ENCODE measurements around the gene ANKRD33. TPM values are rescaled to one million over a fixed set of nuclear protein-coding genes. Genes with fewer than 3 reads are reported as not detected.

Gene ANKRD33
- total and polyA plus RNA-seq, 2 of the 4 experiments (the other 2 are of a cell fraction) = under 0.01 to 0.03 TPM

DNA sequence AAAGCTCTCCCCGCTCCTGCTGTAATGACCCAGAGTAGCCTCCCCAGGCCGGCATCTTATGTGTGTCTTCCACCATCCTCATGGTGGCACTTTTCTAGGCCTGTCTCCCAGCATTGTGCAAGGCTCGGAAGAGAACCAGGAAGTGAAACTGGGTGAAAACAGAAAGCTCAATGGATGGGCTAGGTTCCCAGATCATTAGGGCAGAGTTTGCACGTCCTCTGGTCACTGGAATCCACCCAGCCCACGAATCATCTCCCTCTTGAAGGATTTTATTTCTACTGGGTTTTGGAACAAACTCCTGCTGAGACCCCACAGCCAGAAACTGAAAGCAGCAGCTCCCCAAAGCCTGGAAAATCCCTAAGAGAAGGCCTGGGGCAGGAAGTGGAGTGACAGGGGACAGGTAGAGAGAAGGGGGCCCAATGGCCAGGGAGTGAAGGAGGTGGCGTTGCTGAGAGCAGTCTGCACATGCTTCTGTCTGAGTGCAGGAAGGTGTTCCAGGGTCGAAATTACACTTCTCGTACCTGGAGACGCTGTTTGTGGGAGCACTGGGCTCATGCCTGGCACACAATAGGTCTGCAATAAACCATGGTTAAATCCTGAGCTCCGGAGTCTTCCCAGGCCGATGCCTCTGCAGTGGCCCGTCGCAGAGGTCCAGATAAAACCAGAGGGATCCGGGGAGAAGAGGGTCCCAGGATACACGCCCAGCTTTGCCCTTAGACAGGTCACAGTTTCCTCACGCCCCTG is 35.0 kb downstream of the ANKRD33 start:
- peak overlapping the region; percentile 52 for H3K27ac ChIP-seq (ENCODE audit: insufficient read depth, low read length)
- H2AK5ac ChIP-seq (ENCODE audit: low read depth, low read length) = peak overlapping the region; percentile 89
- H3K9me1 ChIP-seq (ENCODE audit: insufficient read depth, low read length) = peaks cover 14% of the 10 kb centered on the region; the same call in 1 of the 2 replicates
- peak overlapping the region; percentile 67 for H3K23ac ChIP-seq (ENCODE audit: low read depth, low read length)
- H4K5ac ChIP-seq (ENCODE audit: low read depth, low read length) = peak overlapping the region; percentile 73
- H2BK20ac ChIP-seq (ENCODE audit: low read depth, low read length) = peak overlapping the region; percentile 69
- H2BK15ac ChIP-seq (ENCODE audit: low read depth, low read length) = peak overlapping the region; percentile 38; the same call in 2 of the 3 replicates
- peak overlapping the region; percentile 60 for H4K91ac ChIP-seq (ENCODE audit: insufficient read depth, low read depth, low read length)
- H3K9ac ChIP-seq (ENCODE audit: low read depth, low read length) = 0 out of 2 replicates have a peak overlapping the region, but pooled peaks have one; percentile 10
- ATAC-seq (ENCODE audit: low read depth) (peak; percentile 46), DNase-seq (peak; percentile 79)
- 82% methylated on average over 6 of the region's 16 CpGs; no CpG with 5 or more reads in 1 of the 2 experiments for WGBS, 2 experiments (ENCODE audit: extremely low coverage in 2 of 2, insufficient read length in 1 of 2)
- H3K79me1 ChIP-seq (ENCODE audit: low read depth in 1 of 2, low read length in 2 of 2) = no peaks in the 10 kb centered on the region; a peak in 1 of 4 replicates
- H3K14ac ChIP-seq (replicated peaks; ENCODE audit: low read depth, low read length) = peak overlapping the region; percentile 30
- no peak overlapping the region for H3K4me3 ChIP-seq (ENCODE audit: insufficient read depth, low read depth, low read length)
- in situ Hi-C loops (cut with MboI; ENCODE audit: low sequenced_read_pairs) = no loop called here
- intact Hi-C loops (cut with micrococcal nuclease) = loop anchor here (1.0 to 2.0 kb wide), 2 partner anchors 28 to 58 kb away; no protein-coding TSS in a partner anchor
- H2BK5ac ChIP-seq (ENCODE audit: low read depth, low read length, poor library complexity, severe bottlenecking) = peak overlapping the region; percentile 9
- H3K4ac ChIP-seq (ENCODE audit: low read depth, low read length) = peak overlapping the region; percentile 82
- H4K8ac ChIP-seq (ENCODE audit: low read depth in 2 of 2, low read length in 2 of 2) = peak overlapping the region; percentile 78 to 85; a peak in 3 of 4 replicates
- no peaks in the 10 kb centered on the region for H4K20me1 ChIP-seq (ENCODE audit: insufficient read depth, low read length)
- peaks cover 12% of the 10 kb centered on the region for H3K4me1 ChIP-seq (ENCODE audit: control insufficient read depth, insufficient read depth, low read length)
- peak overlapping the region; percentile 69 for H2BK120ac ChIP-seq (ENCODE audit: low read depth, low read length)
- peak overlapping the region; percentile 21; the same call in 1 of the 2 replicates for H3K4me2 ChIP-seq (ENCODE audit: low read depth, low read length)
- no peak for TF ChIP-seq NFE2L2 (IDR thresholded peaks at IDR 0.05; ENCODE audit: low read depth, low read length)
- TF ChIP-seq, protein P1, sequence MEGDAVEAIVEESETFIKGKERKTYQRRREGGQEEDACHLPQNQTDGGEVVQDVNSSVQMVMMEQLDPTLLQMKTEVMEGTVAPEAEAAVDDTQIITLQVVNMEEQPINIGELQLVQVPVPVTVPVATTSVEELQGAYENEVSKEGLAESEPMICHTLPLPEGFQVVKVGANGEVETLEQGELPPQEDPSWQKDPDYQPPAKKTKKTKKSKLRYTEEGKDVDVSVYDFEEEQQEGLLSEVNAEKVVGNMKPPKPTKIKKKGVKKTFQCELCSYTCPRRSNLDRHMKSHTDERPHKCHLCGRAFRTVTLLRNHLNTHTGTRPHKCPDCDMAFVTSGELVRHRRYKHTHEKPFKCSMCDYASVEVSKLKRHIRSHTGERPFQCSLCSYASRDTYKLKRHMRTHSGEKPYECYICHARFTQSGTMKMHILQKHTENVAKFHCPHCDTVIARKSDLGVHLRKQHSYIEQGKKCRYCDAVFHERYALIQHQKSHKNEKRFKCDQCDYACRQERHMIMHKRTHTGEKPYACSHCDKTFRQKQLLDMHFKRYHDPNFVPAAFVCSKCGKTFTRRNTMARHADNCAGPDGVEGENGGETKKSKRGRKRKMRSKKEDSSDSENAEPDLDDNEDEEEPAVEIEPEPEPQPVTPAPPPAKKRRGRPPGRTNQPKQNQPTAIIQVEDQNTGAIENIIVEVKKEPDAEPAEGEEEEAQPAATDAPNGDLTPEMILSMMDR (conservative IDR thresholded peaks at IDR 0.05; ENCODE audit: low read depth, low read length) = 0 out of 2 replicates have a peak, but pooled peaks have one; percentile 5
- peak; percentile 84 for TF ChIP-seq CEBPB (IDR thresholded peaks at IDR 0.05; ENCODE audit: low read depth, low read length)
- H3K9me3 ChIP-seq (ENCODE audit: control insufficient read depth, insufficient read depth, low read length) = no peaks in the 10 kb centered on the region
- no peaks in the 10 kb centered on the region for H3K27me3 ChIP-seq (ENCODE audit: control insufficient read depth, insufficient read depth, low read length)
- peak overlapping the region; percentile 21; the same call in 1 of the 2 replicates for H3K56ac ChIP-seq (ENCODE audit: extremely low read depth, insufficient read depth, low read length)
- peak overlapping the region; percentile 55 for H3K18ac ChIP-seq (ENCODE audit: low read depth, low read length)
- CTCF ChIA-PET = interaction anchor here (0.6 to 1.7 kb wide), 8 partner anchors 13 to 103 kb away, joined by 3 to 8 read pairs (median 4); partner anchors contain the start of gene ACVRL1
- no peaks in the 10 kb centered on the region for H3K36me3 ChIP-seq (ENCODE audit: control insufficient read depth, insufficient read depth, low read length)
- POLR2A ChIA-PET (ENCODE audit: unreplicated experiment) = no interaction called here
- H2AFZ ChIP-seq (replicated peaks; ENCODE audit: low read length, poor library complexity) = peak overlapping the region; percentile 82
- H2AK9ac ChIP-seq (replicated peaks; ENCODE audit: low read depth, low read length, poor library complexity) = peak overlapping the region; percentile 86
- dilution Hi-C loops (cut with HindIII; ENCODE audit: low sequenced_read_pairs, unreplicated experiment) = no loop called here
- no TSS peak for BruUV-seq (replicated peaks)

All from IMR-90 (cell line).